Measurements from ENCODE around the gene EDC3.
"Not testable (repeated sequence)": the region's sequence is repeated elsewhere in the genome, so short reads cannot be mapped to it uniquely, and the experiment has no call there.

The EDC3 gene

GRCh38 chr15:74646480-74646879, 49.3 kb downstream of the EDC3 start:
- no peak for DNase-seq

GRCh38 chr15:74643665-74644204, 52.1 kb downstream of the EDC3 start:
- no peak for DNase-seq

- DNase-seq = no peak
Measured at GRCh38 chr15:74642734-74643664, 52.8 kb downstream of the EDC3 start.

- no peak for DNase-seq
Measured at GRCh38 chr15:74642348-74642733, 53.5 kb downstream of the EDC3 start.

GRCh38 chr15:74641151-74641550, 54.7 kb downstream of the EDC3 start:
- DNase-seq = no peak

GRCh38 chr15:74636984-74637383, 58.8 kb downstream of the EDC3 start:
- DNase-seq = no peak

GRCh38 chr15:74635228-74635627, 60.6 kb downstream of the EDC3 start:
- peak; percentile 66 to 75 for DNase-seq

- no peak for DNase-seq
Measured at GRCh38 chr15:74633781-74634180, 62.0 kb downstream of the EDC3 start.

GRCh38 chr15:74632601-74633000, 63.2 kb downstream of the EDC3 start:
- DNase-seq = no peak

GRCh38 chr15:74631935-74632560, 63.8 kb downstream of the EDC3 start:
- DNase-seq = peak; percentile 37 to 57

GRCh38 chr15:74631408-74631807, 64.4 kb downstream of the EDC3 start:
- no peak for DNase-seq

- no peak for DNase-seq
Measured at GRCh38 chr15:74631087-74631385, 64.8 kb downstream of the EDC3 start.

- DNase-seq = no peak
Measured at GRCh38 chr15:74630284-74631086, 65.3 kb downstream of the EDC3 start.

GRCh38 chr15:74629696-74630095, 66.1 kb downstream of the EDC3 start:
- not testable (repeated sequence) for DNase-seq

GRCh38 chr15:74628949-74629348, 66.9 kb downstream of the EDC3 start:
- DNase-seq = no peak

- no peak for DNase-seq
Measured at GRCh38 chr15:74628199-74628598, 67.6 kb downstream of the EDC3 start.

- no peak for DNase-seq
Measured at GRCh38 chr15:74627766-74628165, 68.1 kb downstream of the EDC3 start.

GRCh38 chr15:74626752-74627692, 68.8 kb downstream of the EDC3 start:
- DNase-seq = no peak

- no peak for DNase-seq
Measured at GRCh38 chr15:74626336-74626735, 69.5 kb downstream of the EDC3 start.

GRCh38 chr15:74625693-74626092, 70.1 kb downstream of the EDC3 start:
- DNase-seq = no peak

GRCh38 chr15:74624020-74624602, 71.7 kb downstream of the EDC3 start:
- DNase-seq = no peak

GRCh38 chr15:74622758-74623157, 73.1 kb downstream of the EDC3 start:
- DNase-seq = no peak

Measured in activated CD4-positive, alpha-beta T cell treated with anti-CD3 and anti-CD28 coated beads for 4 hours (primary cell).